ENCODE data around the gene TP53I13.

TP53I13 gene

DNA sequence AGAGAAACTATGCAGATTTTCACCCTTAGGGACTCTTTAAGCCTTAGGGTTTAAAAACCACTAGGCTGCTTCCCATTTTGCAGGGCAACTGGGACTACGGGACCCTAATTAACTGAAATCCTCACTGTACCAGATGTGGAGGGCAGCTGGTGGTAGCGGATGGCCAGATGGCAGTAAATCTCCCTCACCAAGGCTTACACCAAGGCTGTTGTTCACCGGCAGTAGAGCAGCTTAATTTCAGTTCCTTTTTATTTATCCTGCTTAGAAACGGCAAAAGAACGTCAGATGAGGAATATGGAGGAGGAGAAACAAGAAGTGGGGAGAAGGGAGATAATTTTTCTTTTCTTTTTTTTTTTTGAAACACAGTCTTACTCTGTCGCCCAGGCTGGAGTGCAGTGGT lies 8.2 kb upstream of the TP53I13 start:
- no peak overlapping the region for H3K4me3 ChIP-seq
- H3K27ac ChIP-seq, result no peak overlapping the region
- TF ChIP-seq CTCF (IDR thresholded peaks at IDR 0.05), result no peak
- DNase-seq (ENCODE audit: low spot score), result no peak

DNA sequence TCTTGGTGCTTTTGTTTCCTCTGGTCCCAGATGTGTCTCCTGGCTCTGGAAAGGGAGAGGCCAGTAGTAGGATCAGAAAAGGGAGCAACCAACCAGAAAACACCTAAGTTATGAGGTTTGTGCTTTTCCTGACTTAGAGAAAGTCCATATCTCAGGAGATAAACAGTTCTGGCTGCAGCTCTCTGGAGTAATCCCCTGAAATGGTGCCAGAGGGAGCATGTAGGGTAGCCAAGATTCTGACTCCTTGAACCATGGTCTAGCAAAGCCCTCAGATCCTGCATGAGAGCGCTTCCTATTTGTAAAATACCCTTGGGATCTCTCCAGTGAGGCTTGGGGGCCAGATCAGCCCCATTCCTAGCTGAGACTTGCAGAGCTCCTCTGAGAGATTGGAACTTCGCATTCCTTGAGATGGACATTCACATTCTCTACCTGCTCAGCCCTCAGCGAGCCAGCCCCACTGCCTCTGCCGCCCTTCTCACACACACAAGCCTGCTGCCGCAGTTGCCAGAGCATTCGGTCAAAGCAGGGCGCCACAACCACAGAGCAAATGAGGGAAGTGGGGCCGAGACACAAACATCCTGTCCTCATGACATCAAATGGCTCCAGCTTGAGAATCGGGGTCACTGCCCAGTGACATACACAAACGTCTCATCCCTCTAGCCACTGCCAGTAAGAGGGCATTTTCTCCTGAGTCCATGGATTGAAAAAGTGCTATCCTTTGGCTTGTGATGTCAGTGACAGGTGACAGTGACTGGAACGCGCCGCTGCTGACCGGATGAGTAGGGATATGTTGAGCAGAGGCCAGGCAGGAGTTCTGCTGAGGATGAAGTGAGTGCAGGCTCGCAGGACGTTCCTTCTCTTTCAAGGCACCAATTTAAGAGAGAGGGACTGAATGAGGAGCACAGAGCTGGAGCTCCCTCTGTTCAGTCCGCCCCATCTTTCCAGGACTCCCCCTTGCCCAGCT lies 6.7 kb upstream of the TP53I13 start:
- TF ChIP-seq CTCF (IDR thresholded peaks at IDR 0.05), result no peak
- Histone ChIP-seq H3K27ac (peak overlapping the region in 1 of 2 donors; percentile 42), H3K4me3 (no peak overlapping the region)
- DNase-seq (ENCODE audit: low spot score), result peak; percentile 73

- DNase-seq (ENCODE audit: low spot score), result peak; percentile 73
These were observed 5.9 kb upstream of the TP53I13 start for GRCh38 chr17:29562615-29563014.

DNA sequence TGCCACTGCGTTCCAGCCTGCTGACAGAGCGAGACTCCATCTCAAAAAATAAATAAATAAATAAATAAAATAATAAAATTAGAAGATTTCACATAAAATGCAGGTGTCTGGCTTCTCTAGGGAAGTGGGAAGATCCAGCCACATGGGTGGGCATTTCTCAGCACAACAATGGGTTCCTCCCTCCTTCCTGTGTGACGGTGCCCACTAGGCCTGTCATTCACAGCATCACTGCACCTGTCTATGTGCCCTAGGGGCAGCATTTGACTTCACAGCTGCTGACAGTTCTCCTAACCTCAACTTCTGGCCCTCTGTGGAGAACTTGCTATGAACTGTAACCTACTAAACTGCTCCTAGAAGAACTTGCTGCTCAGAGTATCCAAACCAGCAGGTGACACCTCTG lies 4.7 kb upstream of the TP53I13 start:
- TF ChIP-seq CTCF (IDR thresholded peaks at IDR 0.05), result no peak
- no peak overlapping the region for H3K27ac ChIP-seq
- no peak for DNase-seq (ENCODE audit: low spot score)
- H3K4me3 ChIP-seq, result no peak overlapping the region

More at GRCh38 chr17:29562615-29563014, 5.9 kb upstream of the TP53I13 start:
- no peak for TF ChIP-seq CTCF (IDR thresholded peaks at IDR 0.05)
- peak overlapping the region in 1 of 2 donors; percentile 42 for H3K27ac ChIP-seq
- H3K4me3 ChIP-seq, result no peak overlapping the region

GRCh38 chr17:29565643-29566472 lies 2.6 kb upstream of the TP53I13 start:
- no peak for TF ChIP-seq CTCF (IDR thresholded peaks at IDR 0.05)
- DNase-seq (ENCODE audit: low spot score), result peak; percentile 74
- Histone ChIP-seq H3K27ac (peak overlapping the region; percentile 3 to 98), H3K4me3 (peak overlapping the region; percentile 91)

DNA sequence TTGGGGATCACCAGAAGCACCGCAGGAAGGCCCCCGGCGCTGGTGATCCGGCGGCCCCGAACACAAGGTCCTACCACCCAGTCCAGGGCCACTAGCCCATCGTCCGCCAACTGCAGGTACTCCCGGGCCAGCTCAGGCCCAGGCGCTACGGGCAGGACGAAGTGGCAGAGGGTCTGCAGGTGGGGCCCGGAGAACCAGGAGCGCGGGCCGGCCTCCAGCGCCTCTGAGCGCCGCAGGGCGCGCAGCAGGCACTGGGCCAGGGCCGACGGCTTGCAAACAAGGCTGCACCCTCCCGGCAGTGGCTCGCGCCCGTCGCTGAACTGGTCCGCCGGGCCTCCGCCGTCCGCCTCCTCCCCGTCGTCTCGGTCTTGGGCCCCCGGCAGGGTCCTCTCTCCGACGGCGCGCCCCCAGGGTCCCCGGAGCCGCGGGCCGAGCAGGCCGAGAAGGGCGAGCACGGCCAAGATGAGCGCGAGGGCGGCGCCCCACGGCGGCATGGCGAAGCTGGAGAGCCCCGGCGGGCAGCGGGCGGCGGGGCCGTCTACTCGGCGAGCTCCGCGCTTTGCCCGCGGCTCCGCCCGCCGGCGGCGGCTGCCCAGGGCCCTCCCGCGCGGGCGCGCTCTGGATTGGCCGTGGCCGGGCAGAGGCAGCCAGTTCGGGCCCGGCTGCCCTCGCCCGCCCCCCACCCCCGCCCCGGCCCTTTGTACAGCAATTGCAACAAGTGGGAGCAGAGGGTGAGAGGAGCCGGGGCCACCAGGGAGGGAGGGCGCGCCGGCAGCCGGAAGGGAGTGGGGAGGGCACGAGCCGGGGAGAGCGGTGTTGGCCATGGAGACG lies 1.8 kb upstream of the TP53I13 start, which contains the start of gene ABHD15:
Gene ABHD15 (minus strand): TSS at position 565 of the 831 bp plus-strand sequence. CDS start 71 bp downstream, at position 494.
- peak within 1 kb of the TSS; percentile 51 to 98 for H3K27ac ChIP-seq
- H3K4me3 ChIP-seq, result peak within 1 kb of the TSS; percentile 91
- DNase-seq (ENCODE audit: low spot score), result peak; percentile 84
- TF ChIP-seq CTCF (IDR thresholded peaks at IDR 0.05), result no peak
